AG04450 (cell line): ENCODE measurements around the gene SLC38A2. TPM values are rescaled to one million over a fixed set of nuclear protein-coding genes. Genes with fewer than 3 reads are reported as not detected.

ENCODE experiments used
- CTCF ChIA-PET: fragments of 300-600, 350-600 bp; formaldehyde crosslinking; extraction: SDS; loops from one replicate; lab custom pipeline; 2022; ENCODE audit warnings: antibody characterized with exemption, inconsistent platforms; lab: Charles Lee
- POLR2A ChIA-PET: fragments of 350-600 bp; formaldehyde crosslinking; extraction: SDS; loops from one replicate; lab custom pipeline; 2021; ENCODE audit warnings: antibody characterized with exemption, inconsistent platforms; lab: Yijun Ruan, JAX
- DNase-seq: peaks from one replicate; pipeline ENCODE4 v3.0.0-alpha.2; 2011; ENCODE audit warnings: low read depth, low spot score
- H3K27ac ChIP-seq: one replicate; pipeline ENCODE4 v1.5.1; 2012; ENCODE audit warnings: low read depth, low read length, control low read depth
- H3K27me3 ChIP-seq: one replicate; pipeline ENCODE4 v1.6.0; 2012; ENCODE audit warnings: low read length; ENCODE audit not compliant: control insufficient read depth, insufficient read depth
- H3K4me3 ChIP-seq: 2 replicates; pipeline ENCODE4 v1.5.1; 2011; ENCODE audit warnings: mild to moderate bottlenecking, low read depth, low read length, control low read depth
- H3K9me3 ChIP-seq: 2 replicates; pipeline ENCODE4 v1.5.1; 2012; ENCODE audit warnings: low read length; ENCODE audit not compliant: control insufficient read depth, insufficient read depth
- CTCF ChIP-seq: IDR thresholded peaks from 2 replicates; pipeline ENCODE4 v1.5.1; 2011; ENCODE audit warnings: low read depth, low read length, control low read depth, inconsistent platforms
- polyA plus RNA-seq: library from polyadenylated mRNA; depleted of rRNA; stranded (reverse); fragments of >200 nt; gene quantifications from 2 replicates; pipeline ENCODE4 v1.2.3, GENCODE V29; 2011

Gene SLC38A2
- polyA plus RNA-seq, 1 experiment: 749 TPM

DNA sequence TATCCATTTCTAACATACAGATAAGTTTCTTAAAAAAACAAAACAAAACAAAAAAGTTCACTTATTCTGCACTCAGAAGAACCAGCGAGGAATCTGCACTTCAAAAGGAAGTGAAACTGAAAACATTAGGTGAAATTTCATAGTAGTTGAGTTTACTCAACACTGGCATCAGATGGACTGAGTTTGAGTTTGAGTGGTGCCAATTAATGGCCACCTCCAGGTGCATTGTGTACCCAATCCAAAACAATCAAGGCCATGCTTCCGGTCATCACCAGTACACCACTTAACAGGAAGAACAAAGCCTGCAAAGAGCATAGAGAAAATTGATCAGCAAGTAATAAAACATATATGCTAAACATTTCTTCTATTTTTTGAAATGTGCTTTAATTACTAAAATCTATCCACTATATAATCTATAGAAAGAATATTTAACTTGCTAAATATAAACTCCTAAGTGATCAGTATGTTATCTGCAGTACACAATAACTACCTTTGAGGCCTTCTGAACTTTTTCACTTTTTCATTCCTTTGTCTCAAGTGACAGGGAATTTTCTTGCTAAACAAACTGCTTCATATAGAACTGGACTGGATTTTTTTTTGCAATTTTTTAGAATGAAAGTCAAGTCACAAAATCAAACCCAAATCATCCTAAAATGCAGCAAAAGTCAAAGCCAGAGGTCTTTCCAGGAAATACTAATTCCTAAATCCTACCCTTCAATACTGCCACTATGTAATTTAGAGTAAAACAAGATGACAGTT lies 11.5 kb downstream of the SLC38A2 start:
- H3K9me3 ChIP-seq: no peaks in the 10 kb centered on the region
- H3K4me3 ChIP-seq: no peak overlapping the region
- no peaks in the 10 kb centered on the region for H3K27me3 ChIP-seq
- DNase-seq: no peak
- ChIA-PET CTCF (no interaction called here), POLR2A (interaction anchor here (1.5 kb wide), 1 partner anchor 10 kb away, joined by 3 read pairs; no protein-coding TSS in a partner anchor)
- no peak for TF ChIP-seq CTCF
- no peak overlapping the region for H3K27ac ChIP-seq

- Histone ChIP-seq H3K9me3 (no peaks in the 10 kb centered on the region), H3K27ac (no peak overlapping the region), H3K4me3 (no peak overlapping the region), H3K27me3 (no peaks in the 10 kb centered on the region)
- CTCF ChIA-PET: no interaction called here
- no peak for TF ChIP-seq CTCF
- no peak for DNase-seq
- POLR2A ChIA-PET: interaction anchor here (1.2 kb wide), 1 partner anchor 236 kb away, joined by 3 read pairs; no protein-coding TSS in a partner anchor
Measured at GRCh38 chr12:46360370-46360769, 12.2 kb downstream of the SLC38A2 start.

- CTCF ChIA-PET: no interaction called here
Measured at GRCh38 chr12:46359667-46360280, 12.8 kb downstream of the SLC38A2 start.

GRCh38 chr12:46358791-46359666 lies 13.5 kb downstream of the SLC38A2 start:
- Histone ChIP-seq H3K27me3 (no peaks in the 10 kb centered on the region), H3K9me3 (no peaks in the 10 kb centered on the region), H3K4me3 (no peak overlapping the region), H3K27ac (no peak overlapping the region)
- ChIA-PET POLR2A (interaction anchor here (0.6 to 1.2 kb wide), 6 partner anchors 13 to 576 kb away, joined by 3 to 8 read pairs (median 4); no protein-coding TSS in a partner anchor), CTCF (interaction anchor here (0.8 kb wide), 2 partner anchors 234 to 287 kb away, joined by 3 to 6 read pairs; no protein-coding TSS in a partner anchor)
- no peak for DNase-seq
- TF ChIP-seq CTCF: no peak

More at GRCh38 chr12:46359667-46360280, 12.8 kb downstream of the SLC38A2 start:
- TF ChIP-seq CTCF: no peak
- Histone ChIP-seq H3K27me3 (no peaks in the 10 kb centered on the region), H3K4me3 (no peak overlapping the region), H3K9me3 (no peaks in the 10 kb centered on the region), H3K27ac (no peak overlapping the region)
- POLR2A ChIA-PET: interaction anchor here (1.2 kb wide), 2 partner anchors 12 to 235 kb away, joined by 3 read pairs; no protein-coding TSS in a partner anchor
- DNase-seq: no peak
